ENCODE results near the gene PLCB2.

Gene PLCB2

DNA sequence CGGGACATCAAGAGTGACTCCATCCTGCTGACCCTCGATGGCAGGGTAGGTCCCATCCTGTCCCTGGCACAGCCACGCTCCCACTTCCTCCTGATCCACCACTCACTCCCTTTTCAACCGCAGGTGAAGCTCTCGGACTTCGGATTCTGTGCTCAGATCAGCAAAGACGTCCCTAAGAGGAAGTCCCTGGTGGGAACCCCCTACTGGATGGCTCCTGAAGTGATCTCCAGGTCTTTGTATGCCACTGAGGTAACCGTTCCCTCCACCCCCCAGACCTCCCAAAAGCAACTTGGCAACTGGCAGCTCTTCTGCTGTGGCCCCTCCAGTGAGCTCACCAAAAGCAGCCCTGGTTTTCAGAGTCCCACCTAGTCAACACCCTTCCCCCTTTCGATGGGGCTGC is 34.3 kb downstream of the PLCB2 start:
- TF ChIP-seq MYC (IDR thresholded peaks at IDR 0.05; ENCODE audit: low read depth, low read length) (no peak), POLR2A (IDR thresholded peaks at IDR 0.05; ENCODE audit: extremely low read depth, insufficient read length) (no peak)
- TF ChIP-seq, protein P1, sequence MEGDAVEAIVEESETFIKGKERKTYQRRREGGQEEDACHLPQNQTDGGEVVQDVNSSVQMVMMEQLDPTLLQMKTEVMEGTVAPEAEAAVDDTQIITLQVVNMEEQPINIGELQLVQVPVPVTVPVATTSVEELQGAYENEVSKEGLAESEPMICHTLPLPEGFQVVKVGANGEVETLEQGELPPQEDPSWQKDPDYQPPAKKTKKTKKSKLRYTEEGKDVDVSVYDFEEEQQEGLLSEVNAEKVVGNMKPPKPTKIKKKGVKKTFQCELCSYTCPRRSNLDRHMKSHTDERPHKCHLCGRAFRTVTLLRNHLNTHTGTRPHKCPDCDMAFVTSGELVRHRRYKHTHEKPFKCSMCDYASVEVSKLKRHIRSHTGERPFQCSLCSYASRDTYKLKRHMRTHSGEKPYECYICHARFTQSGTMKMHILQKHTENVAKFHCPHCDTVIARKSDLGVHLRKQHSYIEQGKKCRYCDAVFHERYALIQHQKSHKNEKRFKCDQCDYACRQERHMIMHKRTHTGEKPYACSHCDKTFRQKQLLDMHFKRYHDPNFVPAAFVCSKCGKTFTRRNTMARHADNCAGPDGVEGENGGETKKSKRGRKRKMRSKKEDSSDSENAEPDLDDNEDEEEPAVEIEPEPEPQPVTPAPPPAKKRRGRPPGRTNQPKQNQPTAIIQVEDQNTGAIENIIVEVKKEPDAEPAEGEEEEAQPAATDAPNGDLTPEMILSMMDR (IDR thresholded peaks at IDR 0.05; ENCODE audit: low read depth, low read length) = no peak
- TF ChIP-seq, protein P2, sequence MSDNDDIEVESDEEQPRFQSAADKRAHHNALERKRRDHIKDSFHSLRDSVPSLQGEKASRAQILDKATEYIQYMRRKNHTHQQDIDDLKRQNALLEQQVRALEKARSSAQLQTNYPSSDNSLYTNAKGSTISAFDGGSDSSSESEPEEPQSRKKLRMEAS (IDR thresholded peaks at IDR 0.05; ENCODE audit: low read depth, low read length) = no peak
- DNase-seq (ENCODE audit: low read depth) = no peak

DNA sequence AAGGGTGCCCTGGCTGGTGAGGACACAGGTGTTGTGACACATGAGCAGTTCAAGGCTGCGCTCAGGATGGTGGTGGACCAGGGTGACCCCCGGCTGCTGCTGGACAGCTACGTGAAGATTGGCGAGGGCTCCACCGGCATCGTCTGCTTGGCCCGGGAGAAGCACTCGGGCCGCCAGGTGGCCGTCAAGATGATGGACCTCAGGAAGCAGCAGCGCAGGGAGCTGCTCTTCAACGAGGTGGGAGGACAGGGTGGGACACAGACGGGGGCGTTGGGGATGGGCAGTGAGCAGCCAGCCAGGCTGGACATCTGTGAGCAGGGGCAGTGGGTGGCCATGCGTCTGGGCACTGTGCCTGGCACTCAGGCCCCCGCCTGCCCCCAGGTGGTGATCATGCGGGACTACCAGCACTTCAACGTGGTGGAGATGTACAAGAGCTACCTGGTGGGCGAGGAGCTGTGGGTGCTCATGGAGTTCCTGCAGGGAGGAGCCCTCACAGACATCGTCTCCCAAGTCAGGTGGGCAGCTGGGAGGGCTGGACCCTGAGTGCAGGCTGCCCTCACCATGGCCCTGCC is 35.2 kb downstream of the PLCB2 start:
- H3K4me3 ChIP-seq (ENCODE audit: low read depth, low read length) = no peak overlapping the region
- no peak for DNase-seq (ENCODE audit: low read depth)
- TF ChIP-seq MYC (IDR thresholded peaks at IDR 0.05; ENCODE audit: low read depth, low read length) = no peak
- TF ChIP-seq, protein P1 (IDR thresholded peaks at IDR 0.05; ENCODE audit: low read depth, low read length) = peak; percentile 7

More for the DNA sequence above, 34.3 kb downstream of the PLCB2 start:
- no peak overlapping the region for H3K4me3 ChIP-seq (ENCODE audit: low read depth, low read length)

DNA sequence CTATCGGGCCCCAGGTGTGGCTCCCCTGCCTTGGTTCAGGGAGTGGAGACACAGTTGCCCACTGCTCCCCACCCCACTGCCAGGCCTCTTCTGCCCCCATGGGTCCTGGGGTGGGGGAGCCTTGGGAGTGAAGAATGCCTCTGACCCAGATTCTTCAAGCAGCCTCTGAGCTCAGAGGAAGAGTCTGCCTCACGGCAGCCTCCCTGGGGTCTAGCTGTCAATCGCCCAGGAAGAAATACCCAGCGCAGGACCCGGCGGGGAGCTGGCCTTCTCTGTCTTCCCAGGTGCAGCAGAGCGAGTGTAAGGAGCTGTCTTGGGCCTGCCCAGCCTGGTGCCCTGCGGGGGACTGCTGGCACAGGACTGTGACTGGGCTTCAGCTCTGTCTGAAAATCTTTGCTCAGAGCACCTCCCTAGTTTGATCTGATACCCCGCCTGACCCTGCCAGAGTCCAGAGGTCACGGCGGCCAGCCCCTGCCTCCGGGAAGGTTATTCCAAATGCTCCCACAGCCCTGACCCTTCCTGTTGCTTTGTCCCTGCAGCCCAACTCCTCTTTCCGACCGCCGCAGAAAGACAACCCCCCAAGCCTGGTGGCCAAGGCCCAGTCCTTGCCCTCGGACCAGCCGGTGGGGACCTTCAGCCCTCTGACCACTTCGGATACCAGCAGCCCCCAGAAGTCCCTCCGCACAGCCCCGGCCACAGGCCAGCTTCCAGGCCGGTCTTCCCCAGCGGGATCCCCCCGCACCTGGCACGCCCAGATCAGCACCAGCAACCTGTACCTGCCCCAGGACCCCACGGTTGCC is 35.9 kb downstream of the PLCB2 start:
- TF ChIP-seq POLR2A (IDR thresholded peaks at IDR 0.05; ENCODE audit: extremely low read depth, insufficient read length) = no peak
- no peak for TF ChIP-seq MYC (IDR thresholded peaks at IDR 0.05; ENCODE audit: low read depth, low read length)
- TF ChIP-seq, protein P1 (IDR thresholded peaks at IDR 0.05; ENCODE audit: low read depth, low read length) = no peak
- TF ChIP-seq, protein P2 (IDR thresholded peaks at IDR 0.05; ENCODE audit: low read depth, low read length) = no peak
- no peak overlapping the region for H3K4me3 ChIP-seq (ENCODE audit: low read depth, low read length)
- no peak for DNase-seq (ENCODE audit: low read depth)

DNA sequence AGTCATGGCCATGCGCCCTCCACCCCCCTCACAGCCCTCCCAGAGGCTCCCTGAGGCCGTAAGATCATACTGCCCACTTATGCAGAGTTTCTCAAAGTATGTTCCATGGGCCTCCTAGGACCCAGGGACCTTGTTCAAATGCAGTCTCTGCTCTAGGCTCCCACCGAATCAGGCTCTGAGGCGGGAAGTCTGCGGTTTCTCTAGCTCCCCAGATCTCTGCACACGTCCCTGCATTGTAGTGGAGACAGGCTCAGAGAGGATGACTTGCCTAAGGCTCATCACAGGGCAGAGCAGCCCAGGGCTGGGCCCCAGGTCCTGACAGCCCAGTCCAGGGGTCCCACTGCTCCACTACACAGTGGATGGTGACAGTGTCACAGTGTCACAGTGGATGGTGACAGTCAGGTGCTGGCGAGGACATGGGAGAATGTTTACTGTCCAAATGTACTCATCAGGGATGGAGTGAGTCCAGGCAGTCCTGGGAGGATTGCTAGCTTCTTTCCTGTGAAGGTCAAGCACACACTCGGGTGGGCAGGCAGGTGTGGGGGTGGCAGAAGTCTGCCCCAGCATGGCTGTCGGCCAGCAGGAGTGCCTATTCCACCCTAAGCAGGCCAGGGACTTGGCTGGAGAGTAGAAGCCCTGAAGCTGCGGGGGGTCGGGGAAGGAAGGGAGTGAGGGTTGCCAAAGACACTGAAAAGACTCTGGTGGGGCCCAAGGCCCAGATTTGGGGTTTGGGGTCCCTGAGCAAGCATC is 37.3 kb downstream of the PLCB2 start:
- no peak for DNase-seq (ENCODE audit: low read depth)
- no peak overlapping the region for H3K4me3 ChIP-seq (ENCODE audit: low read depth, low read length)
- TF ChIP-seq, protein P1 (IDR thresholded peaks at IDR 0.05; ENCODE audit: low read depth, low read length) = no peak
- TF ChIP-seq POLR2A (IDR thresholded peaks at IDR 0.05; ENCODE audit: extremely low read depth, insufficient read length) (no peak), MYC (IDR thresholded peaks at IDR 0.05; ENCODE audit: low read depth, low read length) (no peak)
- TF ChIP-seq, protein P2 (IDR thresholded peaks at IDR 0.05; ENCODE audit: low read depth, low read length) = no peak

DNA sequence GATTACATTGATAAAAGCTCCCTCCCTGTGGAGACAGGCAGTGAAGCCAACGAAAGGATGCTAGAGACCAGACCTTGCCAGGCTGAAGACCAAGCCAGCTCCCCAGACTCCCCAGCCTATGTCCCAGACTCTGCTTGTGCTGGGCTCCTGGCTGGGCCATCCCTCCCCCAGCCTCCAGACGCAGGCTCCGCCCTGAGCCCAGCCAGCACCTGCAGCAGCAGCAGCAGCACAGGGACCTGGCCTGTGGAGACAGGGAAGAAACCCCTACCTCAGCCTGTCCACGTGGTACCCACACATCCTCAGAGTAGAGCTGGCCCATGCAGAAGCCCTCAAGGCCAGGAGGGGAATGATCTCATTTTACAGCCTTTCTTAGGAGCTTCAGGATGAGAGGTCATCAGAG is 38.1 kb downstream of the PLCB2 start:
- TF ChIP-seq POLR2A (IDR thresholded peaks at IDR 0.05; ENCODE audit: extremely low read depth, insufficient read length) (no peak), MYC (IDR thresholded peaks at IDR 0.05; ENCODE audit: low read depth, low read length) (no peak)
- TF ChIP-seq, protein P2 (IDR thresholded peaks at IDR 0.05; ENCODE audit: low read depth, low read length) = no peak
- TF ChIP-seq, protein P1 (IDR thresholded peaks at IDR 0.05; ENCODE audit: low read depth, low read length) = no peak
- no peak overlapping the region for H3K4me3 ChIP-seq (ENCODE audit: low read depth, low read length)
- DNase-seq (ENCODE audit: low read depth) = no peak
